ENCODE results near the gene DLK1.

DNA sequence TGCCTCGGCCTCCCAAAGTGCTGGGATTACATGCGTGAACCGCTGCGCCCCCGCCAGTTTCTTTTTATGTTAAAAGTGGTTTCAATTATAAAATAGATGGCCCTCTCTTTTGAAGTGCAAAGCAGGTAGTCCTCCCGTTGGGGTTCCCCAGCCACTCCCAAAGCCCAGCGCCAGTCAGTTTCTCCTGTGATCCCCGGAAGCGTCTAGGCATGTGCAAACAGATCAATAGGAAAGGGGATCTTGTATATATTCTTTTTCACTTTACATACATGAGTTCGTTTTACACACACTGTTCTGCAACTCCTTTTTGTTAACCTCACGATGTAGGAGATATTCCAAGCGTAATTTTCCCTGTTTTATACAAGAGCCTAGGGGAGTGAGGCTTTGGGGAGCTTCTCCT, 16.3 kb upstream of the DLK1 start:
- TF ChIP-seq CTCF (optimal IDR thresholded peaks at IDR 0.05 in 1 of 3, IDR thresholded peaks at IDR 0.05 in 1 of 3, conservative IDR thresholded peaks at IDR 0.05 in 1 of 3; ENCODE audit: extremely low read depth in 1 of 3, insufficient read depth in 2 of 3, low read length in 3 of 3) (no peak), EZH2 (IDR thresholded peaks at IDR 0.05; ENCODE audit: low read length) (no peak)
